ENCODE measurements around the gene TSHZ1. TPM values are rescaled to one million over a fixed set of nuclear protein-coding genes. Genes with fewer than 3 reads are reported as not detected.

TSHZ1 gene
- total and polyA plus RNA-seq, 2 donors from 2014 or later: 7.0 to 31.3 TPM

DNA sequence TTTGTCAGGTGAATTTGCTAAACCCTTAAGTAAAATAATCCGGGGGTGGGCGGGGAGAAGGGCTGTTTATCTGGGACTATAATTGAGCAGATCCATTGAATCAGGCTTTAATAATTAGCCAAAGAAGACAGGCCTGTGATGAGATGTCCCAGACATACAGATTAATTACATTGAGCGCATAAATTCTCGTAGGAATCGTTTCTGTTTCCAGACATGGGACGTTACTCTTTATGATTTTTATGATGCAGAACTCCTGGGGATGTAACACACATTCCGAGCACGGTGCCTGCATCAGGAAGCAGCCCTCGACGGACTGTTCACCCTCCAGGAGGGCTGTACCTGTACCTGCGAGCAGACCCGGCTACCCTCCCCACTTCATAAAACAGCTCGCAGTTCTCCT is 128.0 kb downstream of the TSHZ1 start:
- Histone ChIP-seq H3K9me3 (ENCODE audit: control insufficient read depth in 2 of 3, insufficient read depth in 1 of 3, low read length in 3 of 3) (no peaks in the 10 kb centered on the region), H3K4me1 (ENCODE audit: control insufficient read depth in 2 of 3, insufficient read depth in 2 of 3, low read depth in 1 of 3, low read length in 3 of 3) (no peaks in the 10 kb centered on the region), H3K4me3 (ENCODE audit: low read length in 3 of 3) (no peak overlapping the region), H3K27ac (ENCODE audit: low read depth in 2 of 2, low read length in 2 of 2) (no peak overlapping the region), H3K9ac (ENCODE audit: low read length in 3 of 3) (no peak overlapping the region), H3K27me3 (ENCODE audit: control insufficient read depth, insufficient read depth, low read length) (no peaks in the 10 kb centered on the region), H3K36me3 (ENCODE audit: control insufficient read depth in 2 of 3, insufficient read depth in 3 of 3, low read length in 3 of 3) (no peaks in the 10 kb centered on the region)
- TF ChIP-seq, protein P1, sequence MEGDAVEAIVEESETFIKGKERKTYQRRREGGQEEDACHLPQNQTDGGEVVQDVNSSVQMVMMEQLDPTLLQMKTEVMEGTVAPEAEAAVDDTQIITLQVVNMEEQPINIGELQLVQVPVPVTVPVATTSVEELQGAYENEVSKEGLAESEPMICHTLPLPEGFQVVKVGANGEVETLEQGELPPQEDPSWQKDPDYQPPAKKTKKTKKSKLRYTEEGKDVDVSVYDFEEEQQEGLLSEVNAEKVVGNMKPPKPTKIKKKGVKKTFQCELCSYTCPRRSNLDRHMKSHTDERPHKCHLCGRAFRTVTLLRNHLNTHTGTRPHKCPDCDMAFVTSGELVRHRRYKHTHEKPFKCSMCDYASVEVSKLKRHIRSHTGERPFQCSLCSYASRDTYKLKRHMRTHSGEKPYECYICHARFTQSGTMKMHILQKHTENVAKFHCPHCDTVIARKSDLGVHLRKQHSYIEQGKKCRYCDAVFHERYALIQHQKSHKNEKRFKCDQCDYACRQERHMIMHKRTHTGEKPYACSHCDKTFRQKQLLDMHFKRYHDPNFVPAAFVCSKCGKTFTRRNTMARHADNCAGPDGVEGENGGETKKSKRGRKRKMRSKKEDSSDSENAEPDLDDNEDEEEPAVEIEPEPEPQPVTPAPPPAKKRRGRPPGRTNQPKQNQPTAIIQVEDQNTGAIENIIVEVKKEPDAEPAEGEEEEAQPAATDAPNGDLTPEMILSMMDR (IDR thresholded peaks at IDR 0.05; ENCODE audit: borderline replicate concordance, extremely low read depth, insufficient read depth): no peak
- intact Hi-C loops (cut with DNase I): no loop called here
- FAIRE-seq (no peak), DNase-seq (peak in 3 of 5 donors; percentile 51 to 78 (median 71))

Other genes with a start within 250 kb of the TSHZ1 start
- 36.8 TPM for gene PTGR3, start 1.7 kb upstream of the TSHZ1 start, total RNA-seq
- 21.1 TPM for gene PTGR3, start 1.7 kb upstream of the TSHZ1 start, polyA plus RNA-seq (ENCODE audit: insufficient read depth, low read depth, low replicate concordance)
- not detected for gene SMIM21, start 216.9 kb downstream of the TSHZ1 start, total RNA-seq
- gene SMIM21, start 216.9 kb downstream of the TSHZ1 start, polyA plus RNA-seq (ENCODE audit: insufficient read depth, low read depth, low replicate concordance): not detected